Iris pigment epithelial cell (primary cell): ENCODE measurements around the gene CACHD1.
A peak's percentile ranks its signal among the peaks of the same experiment; 100 is the strongest.

Experiments used
- DNase-seq: peaks from one replicate; pipeline ENCODE4 v3.0.0-alpha.2; 2011; ENCODE audit warnings: low read depth

CACHD1 gene

GRCh38 chr1:64523413-64524337 lies 53.7 kb downstream of the CACHD1 start:
- no peak for DNase-seq

DNA sequence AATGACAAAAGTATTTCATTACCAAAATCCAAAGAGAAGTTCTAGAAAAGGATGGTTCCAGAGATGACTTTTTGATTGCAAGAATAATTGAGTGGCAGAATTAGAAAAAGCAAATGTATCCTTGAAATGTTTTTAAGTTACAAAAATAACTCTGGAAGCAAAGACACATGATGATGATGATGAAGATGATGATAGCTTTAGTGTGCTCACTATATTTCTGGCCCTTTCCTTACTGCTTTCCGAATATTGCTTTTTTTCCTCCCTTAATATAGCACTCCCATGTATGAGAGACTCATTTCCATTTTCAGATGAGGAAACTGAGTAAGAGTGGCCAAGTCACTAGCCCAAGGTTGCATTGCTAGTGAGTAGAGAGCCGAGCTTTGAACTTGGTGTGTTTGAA lies 54.7 kb downstream of the CACHD1 start:
- no peak for DNase-seq

GRCh38 chr1:64525116-64525686 lies 55.3 kb downstream of the CACHD1 start:
- DNase-seq = peak; percentile 57

- DNase-seq = no peak
Observed at GRCh38 chr1:64526312-64526711, 56.4 kb downstream of the CACHD1 start.

DNA sequence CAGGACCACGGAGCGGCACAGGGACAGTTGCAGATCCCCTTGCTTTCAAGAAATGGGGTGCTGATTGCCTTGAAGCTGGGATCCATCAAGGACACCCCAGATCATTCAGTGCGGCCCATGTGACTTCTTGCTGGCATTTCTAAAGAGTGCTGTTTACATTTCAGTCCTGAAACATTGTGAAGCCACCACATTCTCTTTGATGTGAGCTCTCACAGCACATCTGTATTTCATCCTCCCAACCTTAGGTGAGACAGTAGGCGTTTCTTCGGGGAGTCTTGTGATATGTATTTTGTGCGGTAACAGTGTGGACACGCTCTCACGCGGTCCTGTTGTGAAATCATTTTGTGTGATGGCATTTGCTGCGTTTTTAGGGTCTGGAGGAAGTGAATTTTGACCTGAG lies 57.2 kb downstream of the CACHD1 start:
- no peak for DNase-seq

DNA sequence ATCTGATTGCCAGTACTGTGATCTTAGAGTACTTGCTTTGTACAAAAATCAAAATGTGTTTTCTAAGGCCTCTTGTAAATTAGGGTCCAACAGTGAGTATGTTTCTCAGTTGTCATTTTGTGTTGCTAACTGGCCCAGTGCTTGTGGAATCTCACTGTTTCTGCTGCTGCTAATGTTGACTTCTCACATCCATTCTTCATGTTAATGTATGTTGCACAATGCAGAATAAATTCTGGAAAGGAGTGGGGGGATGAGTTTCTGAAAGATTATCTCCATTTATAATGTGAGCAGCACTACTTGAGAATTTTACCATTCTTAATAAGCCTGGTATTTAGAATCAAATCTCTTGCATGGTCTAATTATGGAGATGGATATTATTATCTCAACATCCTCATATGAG lies 57.9 kb downstream of the CACHD1 start:
- no peak for DNase-seq

- no peak for DNase-seq
Observed at GRCh38 chr1:64530969-64531692, 61.2 kb downstream of the CACHD1 start.

DNA sequence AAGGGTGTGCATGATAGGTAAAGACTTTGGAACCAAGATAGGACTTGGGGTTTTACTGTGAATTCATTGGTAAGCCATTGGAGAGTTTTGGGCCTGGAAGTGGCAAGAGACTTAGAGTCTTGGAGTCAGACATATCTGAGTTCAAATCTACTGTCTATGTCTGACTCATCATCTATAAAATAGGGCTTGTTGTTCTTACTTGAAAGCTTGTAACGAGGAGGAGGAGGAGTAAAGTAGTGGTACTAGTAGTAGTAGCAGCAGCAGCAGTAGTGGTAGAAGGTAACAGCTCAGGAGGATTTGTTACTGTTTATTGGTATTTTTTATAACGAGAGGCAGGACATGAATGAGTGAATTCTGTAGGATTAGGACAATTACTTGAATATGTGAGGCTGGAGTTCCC lies 62.7 kb downstream of the CACHD1 start:
- DNase-seq = no peak

DNA sequence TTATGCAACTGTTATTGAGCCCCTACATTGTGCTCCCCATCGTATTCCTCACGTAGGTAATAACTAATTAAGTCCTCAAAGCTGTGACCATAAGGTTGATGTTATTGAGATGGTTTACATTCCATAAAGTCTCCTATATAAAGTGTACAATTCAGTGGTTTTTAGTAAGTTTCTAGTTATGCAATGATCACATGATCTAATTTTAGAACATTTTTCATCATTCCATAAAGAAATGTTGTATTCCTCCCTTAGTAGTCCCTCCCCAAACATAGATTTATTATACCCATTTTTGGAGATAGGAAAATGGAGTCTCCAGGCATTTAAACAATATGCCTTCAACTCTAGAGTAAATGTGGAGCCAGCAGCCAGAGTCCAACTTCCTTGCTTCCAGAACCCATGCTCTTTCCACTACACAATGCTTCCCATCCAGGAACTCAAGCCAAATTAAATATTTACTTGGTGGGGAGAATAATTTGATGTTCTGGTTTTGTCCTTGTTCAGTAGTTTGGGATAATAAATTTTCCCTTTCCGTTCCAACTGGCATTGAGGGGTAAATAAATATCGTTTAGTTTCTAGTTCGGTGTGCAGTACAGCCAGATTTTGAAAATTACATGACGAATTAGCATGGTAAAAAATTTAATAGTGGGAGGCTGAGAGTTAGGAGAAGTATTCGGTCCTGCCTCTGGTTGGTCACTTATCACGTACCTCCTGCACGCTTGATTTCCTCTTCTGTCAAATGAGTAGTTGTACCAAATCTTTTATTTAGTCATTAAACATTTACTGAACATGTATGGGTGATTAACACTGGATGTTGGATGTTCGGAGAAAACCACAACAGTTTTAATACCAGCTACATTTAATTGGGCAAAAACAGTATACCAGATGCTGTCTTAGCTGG lies 66.3 kb downstream of the CACHD1 start:
- DNase-seq = no peak

DNA sequence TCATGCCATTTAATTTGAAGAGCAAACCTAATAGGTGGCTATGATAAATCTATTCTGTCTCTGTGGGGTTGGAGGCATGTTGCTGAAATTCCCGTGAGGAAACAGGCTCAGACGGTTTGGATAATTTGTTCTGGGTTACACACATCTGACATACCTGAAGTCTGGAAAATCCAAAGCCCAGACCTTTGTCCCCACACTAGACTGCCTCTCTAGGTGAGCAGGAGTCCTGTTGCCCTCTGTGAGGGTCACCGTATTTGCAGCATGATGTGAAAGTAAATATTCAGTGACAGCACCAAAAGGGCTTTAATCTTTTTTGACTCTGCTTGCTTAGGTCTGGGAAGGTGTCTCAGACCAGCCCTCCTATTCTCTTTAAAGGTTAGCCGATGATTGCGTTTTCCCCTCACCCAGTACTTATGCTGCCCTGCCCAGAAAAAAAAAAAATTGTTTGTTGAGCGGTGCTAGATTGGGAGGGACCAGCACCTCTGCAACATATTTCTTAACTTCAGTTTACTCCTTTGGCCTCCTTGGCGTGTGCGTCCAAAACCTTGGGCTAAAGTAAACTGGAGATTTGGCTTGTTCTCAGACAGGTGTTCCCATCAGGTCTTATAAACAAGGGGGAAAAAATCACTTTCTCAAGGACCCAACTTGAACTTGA lies 67.0 kb downstream of the CACHD1 start:
- no peak for DNase-seq

GRCh38 chr1:64537942-64538341 lies 68.0 kb downstream of the CACHD1 start:
- DNase-seq = no peak

- DNase-seq = no peak
Observed at GRCh38 chr1:64538389-64538788, 68.5 kb downstream of the CACHD1 start.

DNA sequence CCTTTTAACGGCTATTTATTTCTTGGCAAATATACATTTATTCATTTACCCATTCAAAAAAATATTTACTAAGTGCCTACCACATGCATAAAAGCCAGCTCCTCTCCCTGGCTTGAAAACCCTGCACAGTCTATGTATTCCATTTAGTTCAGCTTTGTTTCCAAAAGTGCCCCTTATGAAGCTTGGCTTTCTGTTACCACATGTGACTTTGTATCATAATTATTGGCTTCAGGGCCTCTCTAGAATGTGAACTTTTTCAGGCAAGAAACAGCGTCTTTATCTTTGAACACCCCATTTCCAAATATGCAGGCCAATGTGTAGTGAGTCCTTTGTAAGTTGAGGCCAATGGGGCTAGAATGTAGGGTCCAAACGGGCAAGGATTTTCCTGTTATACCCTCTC lies 69.4 kb downstream of the CACHD1 start:
- DNase-seq = no peak

- DNase-seq = peak; percentile 84
Observed at GRCh38 chr1:64539781-64540218, 69.9 kb downstream of the CACHD1 start.

DNA sequence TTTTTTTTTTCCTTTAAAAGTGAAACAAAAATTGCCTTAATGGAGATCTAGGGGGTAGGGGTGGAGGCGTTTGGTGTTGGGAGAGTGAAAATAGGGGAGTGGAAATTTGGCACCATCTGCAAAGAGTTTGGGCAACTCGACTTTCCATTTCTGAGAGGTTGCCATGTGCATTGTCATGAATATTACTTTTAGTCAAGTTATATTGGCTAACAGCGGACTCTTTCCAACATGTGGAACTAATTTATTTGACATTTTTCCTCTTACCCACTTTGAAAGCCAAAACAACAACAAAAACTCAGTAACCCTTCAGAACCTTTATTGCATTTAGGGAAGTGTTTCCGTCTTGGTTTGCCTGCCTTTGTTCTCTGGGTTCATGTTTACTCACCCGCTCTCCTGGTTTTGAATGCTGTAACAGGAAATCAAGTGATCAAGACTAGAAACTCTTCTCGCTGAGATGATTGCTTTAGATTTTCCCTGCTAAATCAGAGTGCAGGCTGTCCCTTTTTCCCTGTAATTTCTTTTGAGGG lies 70.4 kb downstream of the CACHD1 start:
- peak; percentile 62 for DNase-seq

- no peak for DNase-seq
Observed at GRCh38 chr1:64542118-64542517, 72.2 kb downstream of the CACHD1 start.

DNA sequence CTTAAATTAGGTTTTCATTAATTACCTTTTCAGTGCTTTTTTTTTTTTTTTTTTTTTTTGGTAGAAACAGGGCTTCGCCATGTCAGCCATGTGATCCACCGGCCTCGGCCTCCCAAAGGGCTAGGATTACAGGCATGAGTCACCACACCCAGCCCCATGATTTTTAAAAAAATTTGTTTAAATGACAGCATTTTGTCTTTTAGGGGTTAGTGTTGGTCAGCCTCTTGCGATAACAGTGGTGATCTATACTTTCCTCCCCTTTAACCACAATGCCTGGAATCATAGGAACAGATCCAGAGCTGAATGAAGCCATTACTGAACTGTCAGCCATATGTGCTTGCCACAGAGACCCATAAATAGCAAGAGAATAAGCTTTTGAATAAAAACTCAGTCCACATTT lies 73.9 kb downstream of the CACHD1 start:
- peak; percentile 44 for DNase-seq

DNA sequence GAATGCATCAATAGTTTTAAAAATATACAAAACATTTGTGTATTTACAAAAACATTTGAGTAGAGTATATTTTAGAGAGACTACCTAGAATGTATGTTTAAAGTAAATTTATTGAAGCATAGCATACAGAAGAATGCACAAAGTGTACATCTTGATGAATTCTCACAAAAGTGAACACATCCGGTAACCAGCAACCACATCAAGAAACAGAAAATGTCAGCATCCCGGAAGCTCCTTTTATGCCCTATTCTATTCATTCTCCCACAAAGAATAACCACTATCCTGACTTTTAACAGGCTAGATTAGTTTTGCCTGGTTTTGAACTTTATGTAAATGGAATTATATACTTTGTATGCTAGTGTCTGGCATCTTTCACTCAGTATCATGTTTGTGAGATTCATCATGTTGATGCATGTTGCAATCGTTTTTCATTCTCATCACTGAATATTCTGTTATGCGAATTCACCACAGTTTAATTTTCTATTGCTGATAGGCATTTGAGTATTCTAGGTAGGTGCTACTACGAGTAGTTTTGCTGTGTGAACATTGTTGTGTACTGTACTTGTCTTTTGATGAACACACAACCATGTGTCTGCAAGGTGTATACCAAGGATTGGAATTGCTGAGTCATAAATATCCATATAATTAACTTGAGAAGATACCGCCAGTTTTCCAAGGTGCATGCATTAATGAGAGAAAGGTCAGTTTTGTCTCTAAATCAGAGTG lies 75.4 kb downstream of the CACHD1 start:
- DNase-seq = no peak

DNA sequence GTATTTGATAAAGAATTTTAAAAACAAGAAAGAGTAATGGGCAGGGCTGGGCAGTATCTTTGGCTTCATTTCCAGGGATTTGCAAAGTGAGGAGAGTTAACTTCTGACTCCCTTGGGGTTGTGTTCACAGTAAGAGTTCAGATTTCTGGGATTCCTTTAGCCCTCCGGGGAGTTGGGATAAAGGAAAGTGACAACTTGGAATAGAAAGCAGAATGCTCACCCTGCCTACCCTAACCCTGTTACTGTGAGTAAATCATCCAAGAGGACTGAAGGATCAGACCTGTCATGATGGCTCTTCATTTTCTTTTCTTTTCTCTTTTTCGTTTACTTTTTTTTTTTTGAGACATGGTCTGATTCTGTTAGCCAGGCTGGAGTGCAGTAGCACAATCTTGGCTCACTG lies 76.1 kb downstream of the CACHD1 start:
- DNase-seq = no peak

- DNase-seq = no peak
Observed at GRCh38 chr1:64549464-64550239, 79.7 kb downstream of the CACHD1 start.
